ENCODE measurements around the gene MASP2.
"Not testable (repeated sequence)": the region's sequence is repeated elsewhere in the genome, so short reads cannot be mapped to it uniquely, and the experiment has no call there.

Gene MASP2

GRCh38 chr1:11028018-11028417 is 19.0 kb downstream of the MASP2 start:
- Histone ChIP-seq H3K4me2 (ENCODE audit: low read length) (no peak overlapping the region), H3K9me3 (replicated peaks; ENCODE audit: low read length) (no peaks in the 10 kb centered on the region), H3K9ac (ENCODE audit: low read depth, low read length) (no peak overlapping the region), H3K4me1 (ENCODE audit: control insufficient read depth, insufficient read depth, low read length) (no peaks in the 10 kb centered on the region), H3K36me3 (ENCODE audit: insufficient read depth, low read length) (peaks cover 58% of the 10 kb centered on the region), H3K4me3 (ENCODE audit: low read length) (no peak overlapping the region), H3K27me3 (ENCODE audit: control insufficient read depth, insufficient read depth, low read length) (no peaks in the 10 kb centered on the region)

GRCh38 chr1:11027316-11027715 is 19.7 kb downstream of the MASP2 start:
- no peaks in the 10 kb centered on the region for H3K27me3 ChIP-seq (ENCODE audit: control insufficient read depth, insufficient read depth, low read length)
- H3K36me3 ChIP-seq (ENCODE audit: insufficient read depth, low read length) = peaks cover 65% of the 10 kb centered on the region

GRCh38 chr1:11026903-11027302 is 20.1 kb downstream of the MASP2 start:
- Histone ChIP-seq H3K4me1 (ENCODE audit: control insufficient read depth, insufficient read depth, low read length) (no peaks in the 10 kb centered on the region), H3K4me3 (ENCODE audit: low read length) (no peak overlapping the region), H3K4me2 (ENCODE audit: low read length) (no peak overlapping the region), H3K9ac (ENCODE audit: low read depth, low read length) (no peak overlapping the region), H3K9me3 (replicated peaks; ENCODE audit: low read length) (no peaks in the 10 kb centered on the region), H3K27me3 (ENCODE audit: control insufficient read depth, insufficient read depth, low read length) (no peaks in the 10 kb centered on the region), H3K36me3 (ENCODE audit: insufficient read depth, low read length) (peaks cover 69% of the 10 kb centered on the region)

More at GRCh38 chr1:11027316-11027715, 19.7 kb downstream of the MASP2 start:
- Histone ChIP-seq H3K4me3 (ENCODE audit: low read length) (no peak overlapping the region), H3K4me1 (ENCODE audit: control insufficient read depth, insufficient read depth, low read length) (no peaks in the 10 kb centered on the region), H3K9ac (ENCODE audit: low read depth, low read length) (no peak overlapping the region), H3K4me2 (ENCODE audit: low read length) (no peak overlapping the region), H3K9me3 (replicated peaks; ENCODE audit: low read length) (no peaks in the 10 kb centered on the region)

GRCh38 chr1:11026052-11026451 is 21.0 kb downstream of the MASP2 start:
- no peak overlapping the region for H3K4me3 ChIP-seq (ENCODE audit: low read length)
- no peaks in the 10 kb centered on the region for H3K4me1 ChIP-seq (ENCODE audit: control insufficient read depth, insufficient read depth, low read length)
- peaks cover 77% of the 10 kb centered on the region for H3K36me3 ChIP-seq (ENCODE audit: insufficient read depth, low read length)
- H3K9ac ChIP-seq (ENCODE audit: low read depth, low read length) = no peak overlapping the region
- H3K9me3 ChIP-seq (replicated peaks; ENCODE audit: low read length) = no peaks in the 10 kb centered on the region
- no peak overlapping the region for H3K4me2 ChIP-seq (ENCODE audit: low read length)
- H3K27me3 ChIP-seq (ENCODE audit: control insufficient read depth, insufficient read depth, low read length) = no peaks in the 10 kb centered on the region

GRCh38 chr1:11025618-11026017 is 21.4 kb downstream of the MASP2 start:
- H3K36me3 ChIP-seq (ENCODE audit: insufficient read depth, low read length) = peaks cover 78% of the 10 kb centered on the region

GRCh38 chr1:11024874-11025203 is 22.2 kb downstream of the MASP2 start:
- no peak overlapping the region for H3K9ac ChIP-seq (ENCODE audit: low read depth, low read length)
- peaks cover 77% of the 10 kb centered on the region for H3K36me3 ChIP-seq (ENCODE audit: insufficient read depth, low read length)
- no peak overlapping the region for H3K4me3 ChIP-seq (ENCODE audit: low read length)
- H3K4me1 ChIP-seq (ENCODE audit: control insufficient read depth, insufficient read depth, low read length) = no peaks in the 10 kb centered on the region
- H3K9me3 ChIP-seq (replicated peaks; ENCODE audit: low read length) = no peaks in the 10 kb centered on the region
- no peaks in the 10 kb centered on the region for H3K27me3 ChIP-seq (ENCODE audit: control insufficient read depth, insufficient read depth, low read length)
- no peak overlapping the region for H3K4me2 ChIP-seq (ENCODE audit: low read length)

More at GRCh38 chr1:11025618-11026017, 21.4 kb downstream of the MASP2 start:
- Histone ChIP-seq H3K4me1 (ENCODE audit: control insufficient read depth, insufficient read depth, low read length) (no peaks in the 10 kb centered on the region), H3K4me2 (ENCODE audit: low read length) (no peak overlapping the region), H3K27me3 (ENCODE audit: control insufficient read depth, insufficient read depth, low read length) (no peaks in the 10 kb centered on the region), H3K4me3 (ENCODE audit: low read length) (no peak overlapping the region), H3K9me3 (replicated peaks; ENCODE audit: low read length) (no peaks in the 10 kb centered on the region), H3K9ac (ENCODE audit: low read depth, low read length) (no peak overlapping the region)

- H3K9me3 ChIP-seq (replicated peaks; ENCODE audit: low read length) = no peaks in the 10 kb centered on the region
- H3K4me1 ChIP-seq (ENCODE audit: control insufficient read depth, insufficient read depth, low read length) = no peaks in the 10 kb centered on the region
- no peak overlapping the region for H3K9ac ChIP-seq (ENCODE audit: low read depth, low read length)
- H3K27me3 ChIP-seq (ENCODE audit: control insufficient read depth, insufficient read depth, low read length) = no peaks in the 10 kb centered on the region
- H3K36me3 ChIP-seq (ENCODE audit: insufficient read depth, low read length) = peaks cover 77% of the 10 kb centered on the region
- no peak overlapping the region for H3K4me3 ChIP-seq (ENCODE audit: low read length)
- H3K4me2 ChIP-seq (ENCODE audit: low read length) = no peak overlapping the region
Measured at GRCh38 chr1:11024154-11024873, 22.7 kb downstream of the MASP2 start.

GRCh38 chr1:11023201-11023600 is 23.8 kb downstream of the MASP2 start:
- Histone ChIP-seq H3K9ac (ENCODE audit: low read depth, low read length) (no peak overlapping the region), H3K4me2 (ENCODE audit: low read length) (no peak overlapping the region), H3K36me3 (ENCODE audit: insufficient read depth, low read length) (peaks cover 88% of the 10 kb centered on the region), H3K27me3 (ENCODE audit: control insufficient read depth, insufficient read depth, low read length) (no peaks in the 10 kb centered on the region), H3K9me3 (replicated peaks; ENCODE audit: low read length) (no peaks in the 10 kb centered on the region), H3K4me1 (ENCODE audit: control insufficient read depth, insufficient read depth, low read length) (no peaks in the 10 kb centered on the region), H3K4me3 (ENCODE audit: low read length) (no peak overlapping the region)

GRCh38 chr1:11019971-11020370 is 27.1 kb downstream of the MASP2 start:
- Histone ChIP-seq H3K4me1 (ENCODE audit: control insufficient read depth, insufficient read depth, low read length) (no peaks in the 10 kb centered on the region), H3K36me3 (ENCODE audit: insufficient read depth, low read length) (peaks cover 79% of the 10 kb centered on the region), H3K4me3 (ENCODE audit: low read length) (no peak overlapping the region), H3K27me3 (ENCODE audit: control insufficient read depth, insufficient read depth, low read length) (no peaks in the 10 kb centered on the region), H3K9ac (ENCODE audit: low read depth, low read length) (no peak overlapping the region), H3K9me3 (replicated peaks; ENCODE audit: low read length) (no peaks in the 10 kb centered on the region), H3K4me2 (ENCODE audit: low read length) (no peak overlapping the region)

- not testable (repeated sequence) for H3K4me1 ChIP-seq (ENCODE audit: control insufficient read depth, insufficient read depth, low read length); H3K9ac ChIP-seq (ENCODE audit: low read depth, low read length); H3K4me3 ChIP-seq (ENCODE audit: low read length); H3K9me3 ChIP-seq (replicated peaks; ENCODE audit: low read length); H3K27me3 ChIP-seq (ENCODE audit: control insufficient read depth, insufficient read depth, low read length); H3K4me2 ChIP-seq (ENCODE audit: low read length)
- H3K36me3 ChIP-seq (ENCODE audit: insufficient read depth, low read length) = peaks cover 77% of the 10 kb centered on the region
Measured at GRCh38 chr1:11019358-11019757, 27.7 kb downstream of the MASP2 start.

GRCh38 chr1:11013160-11013531 is 33.9 kb downstream of the MASP2 start:
- Histone ChIP-seq H3K9ac (ENCODE audit: low read depth, low read length) (peak overlapping the region; percentile 98), H3K4me2 (ENCODE audit: low read length) (peak overlapping the region; percentile 94), H3K36me3 (ENCODE audit: insufficient read depth, low read length) (peaks cover 34% of the 10 kb centered on the region), H3K9me3 (replicated peaks; ENCODE audit: low read length) (no peaks in the 10 kb centered on the region), H3K27me3 (ENCODE audit: control insufficient read depth, insufficient read depth, low read length) (no peaks in the 10 kb centered on the region), H3K4me3 (ENCODE audit: low read length) (peak overlapping the region; percentile 98), H3K4me1 (ENCODE audit: control insufficient read depth, insufficient read depth, low read length) (peaks cover 18% of the 10 kb centered on the region)
